GM21737 (cell line): ENCODE measurements around the gene ALDH5A1.
"Not testable (repeated sequence)": the region's sequence is repeated elsewhere in the genome, so short reads cannot be mapped to it uniquely, and the experiment has no call there.

Experiments used
- ATAC-seq: cut with Tn5 transposase; IDR thresholded peaks from one replicate; pipeline ENCODE4 v1.9.1; 2021; ENCODE audit warnings: mild to moderate bottlenecking, moderate library complexity; ENCODE audit not compliant: unreplicated experiment

The ALDH5A1 gene

GRCh38 chr6:24484657-24485323, 10.0 kb upstream of the ALDH5A1 start:
- no peak for ATAC-seq

GRCh38 chr6:24486065-24486464, 8.7 kb upstream of the ALDH5A1 start:
- no peak for ATAC-seq

GRCh38 chr6:24489470-24489869, 5.3 kb upstream of the ALDH5A1 start, which contains the start of gene GPLD1:
GPLD1 (minus strand) TSS chr6:24489578; CDS start chr6:24489511, 67 bp downstream.
- ATAC-seq: no peak

- ATAC-seq: no peak
Measured at GRCh38 chr6:24489881-24490280, 4.9 kb upstream of the ALDH5A1 start.

- no peak for ATAC-seq
Measured at GRCh38 chr6:24490948-24491347, 3.8 kb upstream of the ALDH5A1 start.

GRCh38 chr6:24492475-24492874, 2.3 kb upstream of the ALDH5A1 start:
- no peak for ATAC-seq

- peak; percentile 3 for ATAC-seq
Measured at GRCh38 chr6:24493945-24494820, 586 bp upstream of the ALDH5A1 start.

GRCh38 chr6:24497254-24497970, 2.6 kb downstream of the ALDH5A1 start:
- no peak for ATAC-seq

- ATAC-seq: no peak
Measured at GRCh38 chr6:24500683-24501082, 5.9 kb downstream of the ALDH5A1 start.

GRCh38 chr6:24501374-24501773, 6.6 kb downstream of the ALDH5A1 start:
- no peak for ATAC-seq

GRCh38 chr6:24501914-24502313, 7.1 kb downstream of the ALDH5A1 start:
- ATAC-seq: no peak

- ATAC-seq: no peak
Measured at GRCh38 chr6:24504287-24504648, 9.5 kb downstream of the ALDH5A1 start.

- no peak for ATAC-seq
Measured at GRCh38 chr6:24504649-24505586, 10.1 kb downstream of the ALDH5A1 start.

- no peak for ATAC-seq
Measured at GRCh38 chr6:24506814-24507520, 12.2 kb downstream of the ALDH5A1 start.

GRCh38 chr6:24511976-24512375, 17.2 kb downstream of the ALDH5A1 start:
- ATAC-seq: not testable (repeated sequence)

GRCh38 chr6:24513602-24514001, 18.8 kb downstream of the ALDH5A1 start:
- ATAC-seq: no peak

GRCh38 chr6:24517659-24518543, 23.1 kb downstream of the ALDH5A1 start:
- ATAC-seq: peak; percentile 56

GRCh38 chr6:24520929-24521546, 26.3 kb downstream of the ALDH5A1 start:
- ATAC-seq: peak; percentile 45
